ENCODE measurements around the gene TSPAN3.

TSPAN3 gene

DNA sequence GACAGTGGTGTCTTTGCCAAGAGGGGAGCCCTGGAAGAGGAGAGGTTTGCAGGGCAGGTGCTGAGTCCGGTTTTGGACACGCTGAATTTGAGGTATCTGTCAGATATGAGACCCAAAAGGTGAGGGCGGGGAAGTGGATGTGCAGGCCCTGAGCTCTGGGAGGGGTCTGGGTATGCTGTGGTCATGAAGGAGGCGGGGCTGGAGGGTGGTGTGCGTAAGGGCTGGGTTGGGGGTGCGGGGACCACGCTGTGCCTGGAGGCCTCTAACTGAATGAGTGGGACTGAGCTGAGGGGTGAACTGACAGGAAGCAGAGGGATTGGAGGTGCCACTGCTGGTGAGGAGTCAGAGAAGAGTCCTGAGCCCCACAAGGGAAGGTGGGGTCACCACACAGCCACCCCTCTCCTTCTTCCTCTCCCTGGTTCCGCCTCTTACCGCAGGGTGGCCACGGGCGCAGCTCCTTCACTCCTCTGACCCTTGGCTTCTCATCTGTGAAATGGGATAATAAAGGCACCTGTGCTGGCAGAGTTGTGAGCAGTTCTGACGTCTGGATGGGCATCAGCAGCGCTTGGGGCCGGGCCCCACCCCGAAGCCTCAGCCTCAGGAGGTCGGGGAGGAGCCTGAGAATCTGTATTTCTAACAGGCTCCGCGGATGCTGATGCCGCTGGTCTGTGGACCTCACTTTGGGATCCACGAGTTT lies 47.2 kb downstream of the TSPAN3 start:
- in situ Hi-C loops (cut with MboI; ENCODE audit: low sequenced_read_pairs): loop anchor here (10.0 kb wide), 1 partner anchor 521 kb away; no protein-coding TSS in a partner anchor
- Histone ChIP-seq H3K9me3 (no peaks in the 10 kb centered on the region; the same call in 1 of the 2 replicates), H3K27me3 (ENCODE audit: low read depth) (no peaks in the 10 kb centered on the region), H3K36me3 (replicated peaks) (no peaks in the 10 kb centered on the region), H3K4me3 (no peak overlapping the region), H3K4me1 (no peaks in the 10 kb centered on the region)
- peak in 1 of 2 experiments; percentile 29 for DNase-seq (ENCODE audit: low spot score in 2 of 2)

DNA sequence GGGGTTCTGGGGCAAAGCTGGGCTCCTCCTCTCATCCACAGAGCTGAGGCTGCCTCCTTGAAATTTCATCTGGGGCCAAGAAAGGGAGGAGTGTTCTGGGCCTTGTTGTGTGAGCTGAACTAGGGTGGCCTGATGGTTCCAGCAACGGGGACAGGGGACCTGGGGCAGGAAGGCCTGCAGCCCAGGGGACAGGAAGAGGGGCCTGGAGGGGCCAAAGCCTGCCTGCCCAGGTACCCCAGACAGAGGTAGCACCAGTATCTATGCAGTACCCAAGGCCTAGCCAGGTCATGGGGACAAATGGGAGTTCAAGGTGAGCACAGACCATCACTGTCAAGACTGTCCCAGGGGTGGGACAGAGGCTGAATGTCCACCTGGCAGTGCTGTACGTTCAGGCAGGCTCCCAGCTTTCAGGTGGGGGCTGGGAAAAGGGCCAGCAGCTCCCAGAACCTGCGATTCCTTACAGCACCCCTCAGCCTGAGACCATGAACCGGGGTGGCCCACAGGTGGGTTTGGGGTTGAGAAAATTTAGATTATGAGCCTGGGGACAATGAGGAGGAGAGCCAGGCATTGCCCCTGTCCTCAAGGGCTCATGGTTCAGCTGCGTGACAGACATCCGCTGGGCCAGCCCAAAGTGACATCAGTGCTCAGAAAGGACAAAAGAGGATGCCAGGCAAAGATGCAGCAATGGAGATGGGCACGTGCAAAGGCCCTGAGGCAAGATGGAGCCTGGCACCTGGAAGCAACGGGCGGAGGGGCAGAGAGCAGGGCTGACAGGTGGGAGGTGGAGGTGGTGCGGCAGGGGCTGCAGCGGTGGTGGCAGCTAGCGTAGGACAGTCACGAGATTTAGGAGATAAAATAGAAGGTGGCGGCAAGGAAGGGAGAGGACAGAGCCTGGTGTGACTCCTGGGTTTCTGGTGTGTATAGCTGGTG lies 48.0 kb downstream of the TSPAN3 start:
- H3K4me3 ChIP-seq: no peak overlapping the region
- DNase-seq (ENCODE audit: low spot score in 2 of 2): peak in 1 of 2 experiments; percentile 10
- H3K27me3 ChIP-seq (ENCODE audit: low read depth): no peaks in the 10 kb centered on the region
- H3K4me1 ChIP-seq: no peaks in the 10 kb centered on the region
- H3K9me3 ChIP-seq: no peaks in the 10 kb centered on the region; the same call in 1 of the 2 replicates
- in situ Hi-C loops (cut with MboI; ENCODE audit: low sequenced_read_pairs): loop anchor here (10.0 kb wide), 1 partner anchor 522 kb away; no protein-coding TSS in a partner anchor
- H3K36me3 ChIP-seq (replicated peaks): no peaks in the 10 kb centered on the region

DNA sequence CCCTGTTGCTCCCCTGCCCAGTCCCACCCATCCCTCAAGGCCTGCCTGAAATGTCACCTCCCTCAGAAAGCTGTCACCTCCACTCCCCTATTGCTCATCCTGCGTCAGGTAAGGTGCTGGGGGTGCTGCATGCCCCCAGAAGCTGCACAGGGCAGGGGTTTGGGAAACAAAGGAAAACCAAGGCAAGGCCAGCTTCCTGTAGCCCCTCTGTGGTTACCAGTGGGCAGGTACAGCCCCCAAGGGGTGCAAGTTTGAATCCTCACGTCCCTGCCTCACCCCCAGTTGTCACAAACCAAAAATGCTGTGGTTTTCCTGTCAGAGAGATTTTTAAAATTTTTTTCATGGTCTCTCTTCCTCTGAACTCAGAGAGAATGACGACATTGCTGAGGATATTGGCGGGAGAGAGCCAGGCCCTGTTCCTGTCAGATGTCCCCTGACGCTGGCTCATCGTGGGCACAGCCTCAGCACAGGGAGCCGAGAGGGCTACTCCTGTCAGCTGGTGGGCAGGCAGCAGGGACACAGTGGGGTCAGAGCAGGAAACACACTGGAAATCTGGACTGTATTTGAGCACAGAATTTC lies 49.0 kb downstream of the TSPAN3 start:
- no peaks in the 10 kb centered on the region for H3K4me1 ChIP-seq
- H3K9me3 ChIP-seq: no peaks in the 10 kb centered on the region; the same call in 1 of the 2 replicates
- in situ Hi-C loops (cut with MboI; ENCODE audit: low sequenced_read_pairs): loop anchor here (10.0 kb wide), 1 partner anchor 523 kb away; no protein-coding TSS in a partner anchor
- H3K36me3 ChIP-seq (replicated peaks): no peaks in the 10 kb centered on the region
- DNase-seq (ENCODE audit: low spot score in 2 of 2): peak in 1 of 2 experiments; percentile 13
- H3K4me3 ChIP-seq: no peak overlapping the region
- no peaks in the 10 kb centered on the region for H3K27me3 ChIP-seq (ENCODE audit: low read depth)

- DNase-seq (ENCODE audit: low spot score in 2 of 2): peak in 1 of 2 experiments; percentile 14
- in situ Hi-C loops (cut with MboI; ENCODE audit: low sequenced_read_pairs): loop anchor here (10.0 kb wide), 1 partner anchor 524 kb away; no protein-coding TSS in a partner anchor
- Histone ChIP-seq H3K36me3 (replicated peaks) (no peaks in the 10 kb centered on the region), H3K4me3 (no peak overlapping the region), H3K9me3 (no peaks in the 10 kb centered on the region; the same call in 1 of the 2 replicates), H3K27me3 (ENCODE audit: low read depth) (no peaks in the 10 kb centered on the region), H3K4me1 (no peaks in the 10 kb centered on the region)
Measured at GRCh38 chr15:77021088-77021481, 49.8 kb downstream of the TSPAN3 start.

DNA sequence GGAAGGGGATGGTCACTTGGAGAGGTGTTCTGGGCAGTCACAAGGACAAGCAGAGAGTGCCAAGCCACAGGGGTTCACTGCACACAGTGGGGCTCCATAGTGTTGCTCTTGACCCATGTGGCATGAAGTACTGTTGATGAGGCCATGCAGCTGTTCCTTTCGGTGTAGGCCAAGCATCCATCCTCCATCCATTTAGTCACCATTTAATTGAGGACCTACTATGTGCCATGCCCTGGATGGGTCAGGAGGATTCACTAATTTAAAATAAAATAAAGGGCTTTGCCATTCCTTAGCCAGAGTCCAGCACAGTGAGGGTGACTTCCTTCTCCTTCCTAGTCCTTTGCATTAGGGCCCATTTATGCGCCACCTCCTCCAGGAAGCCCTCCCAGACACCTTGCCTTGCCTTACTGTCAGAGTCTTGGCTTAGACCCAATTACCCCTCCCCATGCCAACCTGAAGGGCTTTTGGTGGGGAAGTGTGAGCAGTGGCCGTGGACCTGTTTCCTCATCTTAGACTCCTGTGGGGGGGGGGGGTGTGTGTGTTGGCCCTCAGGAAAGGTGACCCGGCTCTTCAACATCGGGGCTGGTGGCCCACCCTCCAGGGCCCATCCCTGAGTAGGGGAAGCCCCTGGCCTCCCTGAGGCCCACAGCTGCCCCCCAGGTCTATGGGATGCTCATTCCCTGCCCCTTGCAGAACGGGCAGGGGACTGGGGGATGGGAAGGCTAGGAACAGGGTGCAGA lies 50.4 kb downstream of the TSPAN3 start:
- H3K36me3 ChIP-seq (replicated peaks): no peaks in the 10 kb centered on the region
- H3K4me3 ChIP-seq: no peak overlapping the region
- no peaks in the 10 kb centered on the region for H3K27me3 ChIP-seq (ENCODE audit: low read depth)
- peak in 1 of 2 experiments; percentile 10 for DNase-seq (ENCODE audit: low spot score in 2 of 2)
- H3K9me3 ChIP-seq: no peaks in the 10 kb centered on the region
- in situ Hi-C loops (cut with MboI; ENCODE audit: low sequenced_read_pairs): loop anchor here (10.0 kb wide), 1 partner anchor 524 kb away; no protein-coding TSS in a partner anchor
- H3K4me1 ChIP-seq: no peaks in the 10 kb centered on the region

- Histone ChIP-seq H3K4me1 (no peaks in the 10 kb centered on the region), H3K36me3 (replicated peaks) (no peaks in the 10 kb centered on the region), H3K9me3 (no peaks in the 10 kb centered on the region), H3K4me3 (no peak overlapping the region), H3K27me3 (ENCODE audit: low read depth) (no peaks in the 10 kb centered on the region)
- DNase-seq (ENCODE audit: low spot score in 2 of 2): peak in 1 of 2 experiments; percentile 55
- in situ Hi-C loops (cut with MboI; ENCODE audit: low sequenced_read_pairs): loop anchor here (10.0 kb wide), 1 partner anchor 525 kb away; no protein-coding TSS in a partner anchor
Measured at GRCh38 chr15:77019521-77020331, 51.2 kb downstream of the TSPAN3 start.

GRCh38 chr15:77018796-77019505 lies 52.0 kb downstream of the TSPAN3 start:
- H3K9me3 ChIP-seq: no peaks in the 10 kb centered on the region
- in situ Hi-C loops (cut with MboI; ENCODE audit: low sequenced_read_pairs): no loop called here
- peak in 1 of 2 experiments; percentile 10 for DNase-seq (ENCODE audit: low spot score in 2 of 2)
- H3K36me3 ChIP-seq (replicated peaks): no peaks in the 10 kb centered on the region
- H3K4me1 ChIP-seq: no peaks in the 10 kb centered on the region
- no peak overlapping the region for H3K4me3 ChIP-seq
- no peaks in the 10 kb centered on the region for H3K27me3 ChIP-seq (ENCODE audit: low read depth)

DNA sequence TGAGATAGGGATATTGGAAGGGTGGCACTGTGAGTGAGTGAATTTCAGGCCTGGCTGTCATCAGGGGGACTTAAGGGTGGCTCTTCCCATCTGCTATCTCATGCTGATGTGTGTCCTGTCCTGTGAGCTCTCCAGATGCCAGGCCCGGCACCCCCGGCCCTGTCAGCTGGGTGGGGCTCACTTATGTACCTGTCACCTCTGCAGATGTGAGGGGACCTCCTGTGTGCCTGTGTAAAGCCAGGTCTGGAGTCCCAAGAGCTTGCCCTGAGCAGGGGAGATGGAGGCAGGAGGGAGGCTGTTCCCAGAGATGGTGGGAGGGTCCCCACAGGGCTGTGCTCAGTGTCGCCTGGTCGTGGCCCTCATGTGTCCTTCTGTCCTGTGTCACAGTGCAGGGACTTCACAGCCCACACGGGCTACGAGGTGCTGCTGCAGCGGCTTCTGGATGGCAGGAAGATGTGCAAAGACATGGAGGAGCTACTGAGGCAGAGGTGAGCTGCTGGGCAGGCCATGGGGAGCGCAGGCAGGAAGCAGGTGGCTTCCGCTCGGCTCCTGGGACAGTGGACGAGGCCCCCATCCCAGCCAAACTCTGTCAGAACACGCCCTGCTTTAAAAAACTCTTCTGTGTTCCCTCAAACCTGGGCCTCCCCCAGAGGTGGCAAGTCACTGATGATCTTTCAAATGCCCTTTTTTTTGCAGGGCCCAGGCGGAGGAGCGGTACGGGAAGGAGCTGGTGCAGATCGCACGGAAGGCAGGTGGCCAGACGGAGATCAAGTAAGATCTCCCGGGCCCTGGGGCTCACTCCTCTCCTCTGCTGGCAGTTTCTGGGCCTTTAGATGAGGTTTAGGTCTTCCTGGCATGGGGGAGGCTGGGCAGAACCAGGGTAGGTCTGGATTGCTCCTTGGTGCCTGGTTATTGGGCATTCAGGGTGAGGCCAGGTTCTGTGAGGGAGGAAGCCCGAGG lies 52.9 kb downstream of the TSPAN3 start:
- Histone ChIP-seq H3K27me3 (ENCODE audit: low read depth) (no peaks in the 10 kb centered on the region), H3K4me1 (no peaks in the 10 kb centered on the region), H3K9me3 (no peaks in the 10 kb centered on the region), H3K36me3 (replicated peaks) (no peaks in the 10 kb centered on the region), H3K4me3 (no peak overlapping the region)
- peak in 1 of 2 experiments; percentile 9 for DNase-seq (ENCODE audit: low spot score in 2 of 2)
- in situ Hi-C loops (cut with MboI; ENCODE audit: low sequenced_read_pairs): no loop called here

DNA sequence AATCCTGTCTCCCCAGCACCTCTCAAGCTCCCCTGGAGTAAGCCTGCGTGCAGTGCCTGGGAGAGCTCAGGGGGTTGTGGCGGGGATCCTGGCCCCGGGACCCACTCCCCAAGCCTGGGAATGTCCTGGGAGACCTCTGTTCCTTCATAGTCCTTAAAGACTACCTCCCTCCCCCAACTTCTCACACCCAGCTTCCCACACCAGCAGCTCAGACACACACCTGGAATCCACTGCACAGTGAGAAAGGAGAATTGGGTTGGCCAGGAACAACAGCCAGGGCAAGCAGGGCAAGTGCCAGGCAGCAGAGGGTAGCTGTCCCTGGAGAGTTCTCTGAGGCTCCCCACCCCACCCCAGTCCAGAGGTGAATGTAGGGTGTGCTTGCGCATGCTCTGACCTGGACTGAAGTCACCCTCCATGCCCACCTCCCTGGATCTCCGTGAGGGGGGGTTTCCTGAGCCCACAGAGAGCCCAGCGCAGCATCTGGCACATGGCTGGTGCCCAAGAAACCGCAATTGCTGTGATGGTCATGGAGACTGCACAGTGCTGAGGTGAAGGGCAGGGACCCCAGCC lies 53.7 kb downstream of the TSPAN3 start:
- Histone ChIP-seq H3K9me3 (no peaks in the 10 kb centered on the region), H3K4me1 (no peaks in the 10 kb centered on the region), H3K36me3 (replicated peaks) (no peaks in the 10 kb centered on the region), H3K4me3 (no peak overlapping the region), H3K27me3 (ENCODE audit: low read depth) (no peaks in the 10 kb centered on the region)
- DNase-seq (ENCODE audit: low spot score in 2 of 2): peak in 1 of 2 experiments; percentile 9
- in situ Hi-C loops (cut with MboI; ENCODE audit: low sequenced_read_pairs): no loop called here

DNA sequence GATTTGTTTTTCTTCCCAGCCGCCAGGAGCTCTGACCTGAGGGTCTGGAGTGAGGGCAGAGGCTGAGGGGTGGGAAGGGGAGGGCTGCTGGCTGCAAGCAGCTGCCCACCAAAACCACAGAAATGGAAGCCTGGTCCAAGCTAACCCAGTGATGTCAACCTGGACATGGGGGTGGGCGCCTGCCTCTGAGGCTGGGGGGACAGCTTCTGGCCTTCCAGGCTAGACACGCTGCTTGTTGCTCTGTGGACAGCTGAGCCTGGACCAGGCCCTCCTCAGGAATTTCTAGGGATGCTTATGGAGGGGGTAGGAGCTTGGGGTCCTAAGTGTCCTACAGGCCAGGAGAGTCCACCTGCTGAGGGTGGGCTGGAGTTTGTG lies 54.6 kb downstream of the TSPAN3 start:
- Histone ChIP-seq H3K36me3 (replicated peaks) (no peaks in the 10 kb centered on the region), H3K4me3 (no peak overlapping the region), H3K27me3 (ENCODE audit: low read depth) (no peaks in the 10 kb centered on the region), H3K9me3 (no peaks in the 10 kb centered on the region), H3K4me1 (no peaks in the 10 kb centered on the region)
- in situ Hi-C loops (cut with MboI; ENCODE audit: low sequenced_read_pairs): no loop called here
- peak in 1 of 2 experiments; percentile 7 for DNase-seq (ENCODE audit: low spot score in 2 of 2)
